DMS79 (cell line): ENCODE results near the gene GFAP.

Source experiments
- DNase-seq: peaks from one replicate; lab custom pipeline; 2025; lab: John Stamatoyannopoulos, UW

Gene GFAP

GRCh38 chr17:44914148-44914547 lies 1.2 kb downstream of the GFAP start:
- peak; percentile 82 for DNase-seq

GRCh38 chr17:44913676-44914075 lies 1.6 kb downstream of the GFAP start:
- no peak for DNase-seq

- DNase-seq: no peak
These were observed 2.3 kb downstream of the GFAP start for GRCh38 chr17:44912763-44913544.

- DNase-seq: peak; percentile 12
These were observed 3.9 kb downstream of the GFAP start for GRCh38 chr17:44911133-44912001.

GRCh38 chr17:44910231-44911106 lies 4.8 kb downstream of the GFAP start:
- no peak for DNase-seq

- no peak for DNase-seq
These were observed 5.6 kb downstream of the GFAP start for GRCh38 chr17:44909681-44910144.

GRCh38 chr17:44908761-44909326 lies 6.5 kb downstream of the GFAP start:
- no peak for DNase-seq

- no peak for DNase-seq
These were observed 7.4 kb downstream of the GFAP start for GRCh38 chr17:44907729-44908470.

GRCh38 chr17:44906763-44907728 lies 8.3 kb downstream of the GFAP start:
- no peak for DNase-seq

GRCh38 chr17:44906010-44906646 lies 9.2 kb downstream of the GFAP start:
- DNase-seq: no peak

GRCh38 chr17:44905006-44906000 lies 10.0 kb downstream of the GFAP start:
- DNase-seq: no peak

- DNase-seq: no peak
These were observed 11.0 kb downstream of the GFAP start for GRCh38 chr17:44904001-44904984.

- no peak for DNase-seq
These were observed 12.2 kb downstream of the GFAP start for GRCh38 chr17:44903012-44903685.

- DNase-seq: no peak
These were observed 13.1 kb downstream of the GFAP start for GRCh38 chr17:44902135-44902760.

GRCh38 chr17:44901411-44901921 lies 13.8 kb downstream of the GFAP start:
- no peak for DNase-seq
